Activated gamma-delta T cell treated with Interleukin-2 at 50 U/mL for 16 hours (primary cell): ENCODE data around the gene VGLL3.
"Not testable (repeated sequence)": the region's sequence is repeated elsewhere in the genome, so short reads cannot be mapped to it uniquely, and the experiment has no call there.

ENCODE experiments used
- DNase-seq: peaks from one replicate; pipeline ENCODE4 v3.0.0-alpha.2; 2020

The VGLL3 gene

DNA sequence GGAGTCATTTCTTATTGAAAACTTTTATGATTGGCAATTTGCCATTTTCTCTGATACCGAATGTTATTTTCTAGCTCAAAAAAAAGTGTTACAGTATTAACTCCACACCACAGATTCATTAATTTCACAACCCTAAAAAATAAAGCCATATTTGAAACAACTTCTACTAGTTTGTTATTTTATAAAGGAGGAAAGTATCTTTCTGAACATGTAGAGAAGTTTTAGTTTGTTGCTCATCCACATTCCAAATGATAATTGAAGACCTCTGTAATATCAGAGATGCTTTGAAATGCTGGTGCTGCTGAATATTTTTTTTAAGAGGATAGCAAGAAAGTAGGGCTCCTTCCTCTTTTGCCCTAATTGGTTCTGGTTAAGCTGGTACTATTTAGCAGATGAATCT lies 1.9 kb downstream of the VGLL3 start:
- no peak for DNase-seq

DNA sequence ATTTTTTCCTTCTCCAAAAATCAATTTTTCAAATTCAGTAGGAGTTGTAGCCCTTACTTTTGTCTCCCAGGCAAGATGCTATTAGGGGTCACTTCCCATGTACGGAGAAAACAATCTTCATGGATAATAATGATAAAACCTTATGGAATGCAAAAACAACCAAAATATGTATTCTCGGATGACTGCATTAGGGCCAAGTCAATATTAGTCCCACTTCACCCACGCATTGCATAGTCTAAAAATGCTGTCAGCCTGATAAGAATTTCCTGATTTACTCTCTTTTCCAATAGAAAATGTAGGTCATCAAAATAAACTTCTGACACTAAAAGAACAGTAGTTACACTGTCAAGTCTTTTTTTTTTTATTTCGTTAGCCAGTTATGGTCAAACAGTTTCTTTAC lies 2.7 kb downstream of the VGLL3 start:
- no peak for DNase-seq

GRCh38 chr3:86987421-86987715 lies 3.6 kb downstream of the VGLL3 start:
- no peak for DNase-seq

GRCh38 chr3:86986671-86987420 lies 4.1 kb downstream of the VGLL3 start:
- DNase-seq, result no peak

- no peak for DNase-seq
Measured at GRCh38 chr3:86985181-86985826, 5.6 kb downstream of the VGLL3 start.

- no peak for DNase-seq
Measured at GRCh38 chr3:86984271-86984670, 6.7 kb downstream of the VGLL3 start.

GRCh38 chr3:86982883-86983282 lies 8.1 kb downstream of the VGLL3 start:
- DNase-seq, result no peak

DNA sequence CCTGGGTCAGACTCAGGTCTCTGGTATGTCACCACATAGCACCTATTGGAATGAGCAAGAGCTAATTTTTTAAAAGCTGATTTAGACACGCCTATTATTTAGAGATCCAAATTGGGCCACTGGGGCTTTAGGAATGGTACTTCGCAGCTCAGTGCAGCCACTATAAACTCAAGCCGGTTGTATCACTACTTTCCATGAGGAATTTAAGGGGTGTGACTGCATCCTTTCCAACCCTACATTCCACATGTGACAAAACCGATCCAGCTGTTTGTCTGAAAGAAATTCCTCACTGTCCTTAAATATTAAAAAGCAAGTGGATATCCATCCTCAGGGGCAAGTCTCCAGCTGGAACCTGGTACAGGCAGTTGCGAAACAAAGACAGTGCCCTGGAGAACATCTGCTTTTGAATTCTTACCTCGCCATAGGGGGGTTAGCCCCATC lies 12.8 kb downstream of the VGLL3 start:
- DNase-seq, result no peak

- DNase-seq, result no peak
Measured at GRCh38 chr3:86976219-86976618, 14.7 kb downstream of the VGLL3 start.

DNA sequence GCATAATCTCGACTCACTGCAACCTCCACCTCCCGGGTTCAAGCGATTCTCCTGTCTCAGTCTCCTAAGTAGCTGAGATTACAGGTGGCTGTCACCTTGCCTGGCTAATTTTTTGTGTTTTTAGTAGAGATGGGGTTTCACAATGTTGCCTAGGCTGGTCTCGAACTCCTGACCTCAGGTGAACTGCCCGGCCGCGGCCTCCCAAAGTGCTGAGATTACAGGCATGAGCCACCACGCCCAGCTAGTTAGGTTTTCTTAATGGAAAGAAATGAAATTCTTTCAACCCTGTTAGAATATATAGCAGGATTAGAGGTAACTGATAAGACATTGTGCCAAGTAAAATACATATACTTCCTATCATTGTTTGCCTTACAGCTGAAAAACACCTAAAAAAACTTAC lies 16.8 kb downstream of the VGLL3 start:
- not testable (repeated sequence) for DNase-seq

GRCh38 chr3:86973440-86973839 lies 17.5 kb downstream of the VGLL3 start:
- no peak for DNase-seq

GRCh38 chr3:86969500-86970189 lies 21.3 kb downstream of the VGLL3 start:
- DNase-seq, result no peak

DNA sequence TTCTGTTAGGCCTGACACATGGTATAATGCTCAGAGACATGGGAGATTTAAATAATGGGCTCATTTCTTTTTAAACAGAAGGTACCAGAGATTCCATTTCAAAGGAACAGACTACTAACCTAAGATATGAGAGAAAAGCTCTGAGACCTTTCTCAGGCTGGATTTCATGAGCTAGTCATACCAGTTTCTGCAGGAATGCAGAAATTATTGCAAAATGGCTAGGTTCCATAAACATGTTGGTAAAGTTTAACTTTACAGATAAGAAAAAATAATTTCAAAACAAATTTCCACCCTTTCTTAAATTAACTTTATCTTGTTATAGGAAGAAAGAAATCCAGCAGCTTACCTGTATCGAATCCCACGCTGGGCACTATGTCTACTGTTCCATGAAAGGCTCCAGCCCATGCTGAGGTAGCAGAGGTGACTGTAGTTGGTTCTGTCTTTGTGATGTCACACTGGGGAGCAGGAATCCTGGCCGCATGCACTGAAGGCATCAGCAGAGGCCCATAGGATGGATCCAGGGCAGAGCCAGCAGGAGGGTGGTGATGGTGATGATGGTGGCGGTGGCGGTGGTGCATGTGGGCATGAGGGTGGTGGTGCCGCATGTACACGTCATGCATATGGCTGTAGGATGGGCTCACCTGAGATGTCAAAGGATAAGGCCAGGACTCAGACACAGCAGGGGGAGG lies 22.6 kb downstream of the VGLL3 start:
- DNase-seq, result no peak

DNA sequence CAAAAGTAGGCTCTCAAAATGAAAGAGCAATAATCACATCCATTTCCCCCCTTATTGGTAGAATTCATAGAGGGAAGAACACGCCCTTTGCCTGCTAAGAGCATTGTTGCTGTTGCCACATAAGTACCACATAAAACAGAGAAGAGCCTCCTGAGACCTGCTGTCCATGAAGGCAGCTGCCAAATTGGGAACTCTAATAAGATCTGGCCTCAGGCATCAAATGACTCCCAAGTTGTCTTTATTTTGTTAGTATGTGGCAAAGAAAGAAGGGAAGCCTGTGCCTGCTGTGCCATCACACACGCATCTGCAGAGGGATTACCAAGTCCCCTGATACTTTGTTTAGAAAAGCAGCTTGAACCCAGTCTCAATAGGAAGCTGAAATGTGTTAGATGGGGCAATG lies 23.9 kb downstream of the VGLL3 start:
- DNase-seq, result no peak

GRCh38 chr3:86965166-86965565 lies 25.8 kb downstream of the VGLL3 start:
- DNase-seq, result no peak

- no peak for DNase-seq
Measured at GRCh38 chr3:86963611-86964010, 27.3 kb downstream of the VGLL3 start.

GRCh38 chr3:86961297-86961696 lies 29.7 kb downstream of the VGLL3 start:
- DNase-seq, result no peak

DNA sequence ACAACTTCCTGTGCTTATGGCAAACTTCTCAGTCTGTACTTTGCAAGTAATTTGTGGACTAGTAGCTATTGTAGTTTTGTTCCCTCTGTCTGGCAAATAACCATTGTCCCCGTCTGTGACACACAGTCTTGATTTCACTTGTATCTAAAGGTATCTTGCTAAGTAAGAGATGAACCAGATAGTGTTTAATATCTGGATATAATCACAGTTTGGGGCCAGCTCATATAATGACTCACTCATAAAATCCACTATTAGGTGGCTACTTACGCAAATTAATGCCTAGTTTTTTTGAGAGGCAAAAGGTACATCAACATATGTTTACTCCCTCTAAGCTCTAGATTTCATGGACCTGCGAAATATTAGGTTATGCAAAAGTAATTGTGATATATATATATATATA lies 30.4 kb downstream of the VGLL3 start:
- no peak for DNase-seq

- DNase-seq, result no peak
Measured at GRCh38 chr3:86958534-86958933, 32.4 kb downstream of the VGLL3 start.

GRCh38 chr3:86954747-86955146 lies 36.2 kb downstream of the VGLL3 start:
- DNase-seq, result no peak

DNA sequence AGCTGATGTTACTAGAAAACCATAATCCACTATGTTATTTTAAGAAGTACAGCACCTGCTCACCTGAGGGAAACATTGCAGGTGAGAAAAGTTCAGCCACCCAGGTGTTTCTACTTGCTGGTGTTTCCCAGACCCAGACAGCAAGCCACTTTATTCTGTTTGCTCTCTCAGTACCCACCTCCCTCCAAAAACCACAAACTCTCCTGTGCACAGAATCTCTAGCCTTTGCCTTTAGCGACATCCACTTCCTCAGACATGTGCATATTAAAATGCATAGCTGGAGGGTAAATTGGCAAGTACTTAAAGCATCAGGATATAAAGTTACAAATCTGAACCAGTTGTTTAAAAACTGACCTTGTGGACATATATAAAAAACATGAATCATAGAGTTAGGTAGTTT lies 36.7 kb downstream of the VGLL3 start:
- no peak for DNase-seq

- DNase-seq, result no peak
Measured at GRCh38 chr3:86951322-86951721, 39.6 kb downstream of the VGLL3 start.

- no peak for DNase-seq
Measured at GRCh38 chr3:86950717-86951116, 40.2 kb downstream of the VGLL3 start.

DNA sequence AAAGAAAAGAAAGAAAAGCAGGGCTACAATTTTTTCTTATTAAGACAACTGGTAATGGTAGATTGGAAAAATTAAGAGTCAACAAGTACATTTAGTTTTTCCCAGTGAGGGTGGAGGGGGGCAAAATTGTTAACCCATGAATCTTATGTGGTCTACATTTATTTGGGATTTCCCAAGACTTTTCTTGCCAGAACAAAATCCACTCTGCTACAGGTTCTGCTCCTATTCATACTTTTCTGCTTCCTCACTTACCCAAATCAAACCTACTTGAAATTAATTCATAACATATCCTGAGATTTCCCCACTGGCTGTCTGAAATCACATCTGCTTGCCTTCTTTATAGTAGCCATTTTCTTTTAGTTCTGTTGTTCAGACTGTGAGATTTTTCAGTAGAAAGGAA lies 41.1 kb downstream of the VGLL3 start:
- no peak for DNase-seq
